Loucy (cell line): ENCODE results near the gene CRB2.

Experiments used
- CTCF ChIP-seq: fragments of 200-600 bp; sonication (generic); conservative IDR thresholded peaks from 2 replicates; pipeline ENCODE4 v1.5.1; 2014; ENCODE audit warnings: mild to moderate bottlenecking, antibody characterized with exemption, low read length
- EZH2phosphoT487 ChIP-seq: fragments of 200-600 bp; IDR thresholded peaks from 2 replicates; pipeline ENCODE4 v1.6.1; 2018; ENCODE audit warnings: antibody characterized with exemption, mild to moderate bottlenecking, moderate library complexity, borderline replicate concordance

DNA sequence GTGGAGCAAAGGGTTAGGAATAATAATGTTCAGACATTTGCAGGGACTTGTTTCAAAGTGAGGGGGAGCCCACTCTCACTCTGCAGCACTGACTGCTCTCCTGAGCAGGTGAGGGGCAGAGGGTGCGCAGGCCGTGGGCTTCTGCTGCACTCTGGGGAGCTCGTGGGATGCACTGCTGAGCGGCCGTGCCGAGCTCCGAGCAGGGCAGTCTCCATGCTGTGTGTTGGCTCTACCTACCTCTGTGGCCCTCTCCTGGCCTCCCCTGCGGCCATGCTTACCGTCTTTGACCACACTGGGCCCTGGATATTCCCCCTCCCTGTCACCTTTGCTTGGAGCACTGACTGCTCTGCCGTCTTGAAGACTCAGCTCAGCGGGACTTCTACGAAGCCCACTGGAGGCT lies 33.7 kb downstream of the CRB2 start:
- TF ChIP-seq CTCF (no peak), EZH2phosphoT487 (no peak)
